ENCODE measurements around the gene CNTRL.

- TF ChIP-seq CTCF (IDR thresholded peaks at IDR 0.05; ENCODE audit: low read depth, low read length, poor library complexity, severe bottlenecking) (no peak), EZH2phosphoT487 (IDR thresholded peaks at IDR 0.05; ENCODE audit: borderline replicate concordance, low read length) (no peak)
Observed at GRCh38 chr9:121182989-121183388, 108.2 kb downstream of the CNTRL start.
